GM12801 (cell line): ENCODE measurements around the gene SLC10A7.

ENCODE experiments used
- CTCF ChIP-seq: IDR thresholded peaks from one replicate; pipeline ENCODE4 v1.5.1; 2011; ENCODE audit warnings: control low read depth; ENCODE audit not compliant: insufficient read length; ENCODE audit errors: extremely low read depth

The SLC10A7 gene

GRCh38 chr4:146243141-146243882 is 278.4 kb downstream of the SLC10A7 start:
- no peak for TF ChIP-seq CTCF

DNA sequence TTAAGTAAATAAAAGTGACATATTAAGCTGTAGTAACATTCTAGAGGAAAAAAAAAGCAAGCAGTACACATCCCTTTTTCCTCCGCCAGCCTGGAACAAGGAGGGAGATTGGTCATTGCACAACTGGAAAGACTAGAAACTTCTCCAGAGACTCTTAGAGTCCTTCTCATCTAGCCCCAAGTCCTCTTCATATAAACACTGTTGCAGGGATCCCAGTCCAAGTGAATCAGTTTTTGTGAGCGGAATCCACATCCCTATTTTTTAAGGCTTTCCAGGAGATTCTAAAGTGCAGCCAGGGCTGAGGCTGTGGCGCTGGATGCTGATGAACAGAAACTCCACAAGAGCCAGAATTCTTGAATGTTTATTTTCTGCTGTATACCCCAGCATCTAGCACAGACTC is 283.6 kb downstream of the SLC10A7 start:
- TF ChIP-seq CTCF: no peak

DNA sequence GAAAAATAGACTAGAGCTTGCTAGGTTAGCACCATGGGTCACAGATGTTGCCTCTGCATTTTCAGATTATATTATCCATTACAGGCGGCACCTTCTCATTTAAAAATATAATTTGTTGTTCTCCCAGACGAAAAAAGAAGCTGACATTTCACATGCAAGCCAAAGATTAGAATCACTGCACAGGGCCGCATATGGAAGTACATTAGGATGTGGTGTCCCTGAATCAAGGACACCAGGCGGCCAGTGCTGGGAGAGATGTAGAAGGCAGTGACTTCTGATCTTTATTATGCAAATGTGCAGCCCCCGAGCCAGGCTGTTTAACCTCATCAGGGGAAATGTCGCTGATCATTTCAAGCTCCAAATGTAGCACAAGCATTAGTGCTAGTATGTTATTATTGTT is 284.6 kb downstream of the SLC10A7 start:
- TF ChIP-seq CTCF: no peak

GRCh38 chr4:146236216-146236615 is 285.5 kb downstream of the SLC10A7 start:
- TF ChIP-seq CTCF: no peak

DNA sequence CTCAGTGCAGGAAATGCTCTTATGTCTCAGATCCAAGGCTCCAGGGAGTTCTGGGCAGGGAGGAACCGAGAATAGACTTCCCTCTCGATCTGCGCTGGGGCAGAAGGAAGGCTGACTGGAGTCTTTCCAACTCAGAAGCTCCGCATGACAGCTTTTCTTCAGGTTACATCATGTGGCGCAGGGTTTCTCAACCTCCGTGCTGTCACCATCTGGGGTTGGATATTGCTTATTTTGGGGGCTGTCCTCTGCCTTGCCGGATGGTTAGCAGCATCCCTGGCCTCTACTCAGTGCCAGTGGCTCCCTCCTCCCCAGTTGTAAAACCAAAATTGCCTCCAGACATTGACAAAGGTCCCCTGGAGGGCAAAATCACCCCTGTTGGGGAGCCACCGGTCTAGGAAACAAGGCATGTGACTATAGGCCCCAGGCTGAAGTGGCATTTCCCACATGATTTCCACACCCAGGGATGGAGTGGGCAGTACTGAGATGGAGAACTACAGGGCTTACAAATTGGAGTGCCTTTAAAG is 286.0 kb downstream of the SLC10A7 start:
- no peak for TF ChIP-seq CTCF

DNA sequence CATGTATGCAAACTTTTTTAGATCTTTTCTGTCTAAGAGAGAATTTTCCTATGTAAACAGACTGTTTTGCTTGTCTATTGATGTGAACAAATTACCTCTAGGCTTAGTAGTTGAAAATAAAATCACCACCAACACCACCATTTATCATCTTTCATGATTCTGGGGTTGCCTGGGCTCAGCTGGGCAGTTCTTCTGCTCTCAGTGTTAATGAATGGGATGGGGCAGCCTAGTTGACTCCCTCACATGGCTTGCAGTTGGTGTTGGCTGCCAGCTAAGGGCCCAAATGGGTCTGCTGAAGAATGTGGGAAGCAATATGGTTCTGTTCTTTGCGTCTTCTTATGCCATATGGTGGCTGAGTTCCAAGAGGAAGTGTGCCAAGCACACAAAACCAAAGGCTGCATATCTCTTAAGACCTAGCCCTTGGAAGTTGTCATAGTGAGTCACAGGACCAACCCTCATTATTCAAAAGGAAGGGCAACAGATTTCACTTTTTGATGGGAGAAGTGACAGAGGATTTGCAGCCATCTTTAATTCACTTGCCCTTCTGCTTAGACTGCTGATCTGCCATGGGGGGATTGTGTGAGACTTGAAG is 289.5 kb downstream of the SLC10A7 start:
- no peak for TF ChIP-seq CTCF

GRCh38 chr4:146229406-146229805 is 292.3 kb downstream of the SLC10A7 start:
- TF ChIP-seq CTCF: no peak
